Measurements from ENCODE around the gene TFR2.
A peak's percentile ranks its signal among the peaks of the same experiment; 100 is the strongest.

TFR2 gene

GRCh38 chr7:100641860-100642533 is 645 bp upstream of the TFR2 start:
- WGBS = 91% methylated on average over 10 of the region's 10 CpGs
- Histone ChIP-seq H3K4me3 (ENCODE audit: low read length) (no peak overlapping the region), H3K4me1 (ENCODE audit: insufficient read depth, low read length) (no peaks in the 10 kb centered on the region), H3K27ac (ENCODE audit: low read depth, low read length) (no peak overlapping the region), H3K27me3 (ENCODE audit: insufficient read depth, low read length) (no peaks in the 10 kb centered on the region), H3K9me3 (ENCODE audit: insufficient read depth, low read depth, low read length) (no peaks in the 10 kb centered on the region), H3K36me3 (ENCODE audit: insufficient read depth, low read length) (no peaks in the 10 kb centered on the region), H3K9ac (ENCODE audit: low read depth, low read length) (no peak overlapping the region)

- Histone ChIP-seq H3K9ac (ENCODE audit: low read depth, low read length) (no peak overlapping the region), H3K27me3 (ENCODE audit: insufficient read depth, low read length) (no peaks in the 10 kb centered on the region), H3K4me1 (ENCODE audit: insufficient read depth, low read length) (no peaks in the 10 kb centered on the region), H3K27ac (ENCODE audit: low read depth, low read length) (no peak overlapping the region), H3K36me3 (ENCODE audit: insufficient read depth, low read length) (no peaks in the 10 kb centered on the region), H3K9me3 (ENCODE audit: insufficient read depth, low read depth, low read length) (no peaks in the 10 kb centered on the region), H3K4me3 (ENCODE audit: low read length) (no peak overlapping the region)
- WGBS = 90% methylated on average over 23 of the region's 24 CpGs
These were observed 573 bp downstream of the TFR2 start for GRCh38 chr7:100640517-100641440.

GRCh38 chr7:100639995-100640516 is 1.3 kb downstream of the TFR2 start:
- H3K9ac ChIP-seq (ENCODE audit: low read depth, low read length) = no peak overlapping the region
- H3K36me3 ChIP-seq (ENCODE audit: insufficient read depth, low read length) = no peaks in the 10 kb centered on the region
- WGBS = 78% methylated on average over 17 of the region's 17 CpGs
- no peaks in the 10 kb centered on the region for H3K27me3 ChIP-seq (ENCODE audit: insufficient read depth, low read length)
- H3K4me1 ChIP-seq (ENCODE audit: insufficient read depth, low read length) = no peaks in the 10 kb centered on the region
- no peaks in the 10 kb centered on the region for H3K9me3 ChIP-seq (ENCODE audit: insufficient read depth, low read depth, low read length)
- H3K4me3 ChIP-seq (ENCODE audit: low read length) = no peak overlapping the region
- H3K27ac ChIP-seq (ENCODE audit: low read depth, low read length) = no peak overlapping the region

- Histone ChIP-seq H3K36me3 (ENCODE audit: insufficient read depth, low read length) (no peaks in the 10 kb centered on the region), H3K9ac (ENCODE audit: low read depth, low read length) (peak overlapping the region; percentile 37; the same call in 1 of the 2 replicates), H3K9me3 (ENCODE audit: insufficient read depth, low read depth, low read length) (no peaks in the 10 kb centered on the region), H3K4me3 (ENCODE audit: low read length) (peak overlapping the region; percentile 63), H3K27me3 (ENCODE audit: insufficient read depth, low read length) (peaks cover 25% of the 10 kb centered on the region), H3K27ac (ENCODE audit: low read depth, low read length) (no peak overlapping the region), H3K4me1 (ENCODE audit: insufficient read depth, low read length) (no peaks in the 10 kb centered on the region)
- 2% methylated on average over 72 of the region's 72 CpGs for WGBS
These were observed 8.2 kb downstream of the TFR2 start for GRCh38 chr7:100632951-100633717.

GRCh38 chr7:100630066-100630465 is 11.3 kb downstream of the TFR2 start:
- no peaks in the 10 kb centered on the region for H3K36me3 ChIP-seq (ENCODE audit: insufficient read depth, low read length)
- H3K4me1 ChIP-seq (ENCODE audit: insufficient read depth, low read length) = no peaks in the 10 kb centered on the region
- 80% methylated on average over 4 of the region's 4 CpGs for WGBS
- H3K27ac ChIP-seq (ENCODE audit: low read depth, low read length) = no peak overlapping the region
- no peaks in the 10 kb centered on the region for H3K9me3 ChIP-seq (ENCODE audit: insufficient read depth, low read depth, low read length)
- H3K27me3 ChIP-seq (ENCODE audit: insufficient read depth, low read length) = peaks cover 39% of the 10 kb centered on the region
- H3K9ac ChIP-seq (ENCODE audit: low read depth, low read length) = no peak overlapping the region
- no peak overlapping the region for H3K4me3 ChIP-seq (ENCODE audit: low read length)

GRCh38 chr7:100629117-100629716 is 12.1 kb downstream of the TFR2 start:
- H3K9ac ChIP-seq (ENCODE audit: low read depth, low read length) = no peak overlapping the region
- H3K27ac ChIP-seq (ENCODE audit: low read depth, low read length) = no peak overlapping the region
- H3K9me3 ChIP-seq (ENCODE audit: insufficient read depth, low read depth, low read length) = no peaks in the 10 kb centered on the region
- H3K4me1 ChIP-seq (ENCODE audit: insufficient read depth, low read length) = no peaks in the 10 kb centered on the region
- no peaks in the 10 kb centered on the region for H3K36me3 ChIP-seq (ENCODE audit: insufficient read depth, low read length)
- 60% methylated on average over 11 of the region's 11 CpGs for WGBS
- peaks cover 39% of the 10 kb centered on the region for H3K27me3 ChIP-seq (ENCODE audit: insufficient read depth, low read length)
- H3K4me3 ChIP-seq (ENCODE audit: low read length) = no peak overlapping the region

- peaks cover 23% of the 10 kb centered on the region for H3K27me3 ChIP-seq (ENCODE audit: insufficient read depth, low read length)
- no peaks in the 10 kb centered on the region for H3K36me3 ChIP-seq (ENCODE audit: insufficient read depth, low read length)
- H3K9me3 ChIP-seq (ENCODE audit: insufficient read depth, low read depth, low read length) = no peaks in the 10 kb centered on the region
- H3K27ac ChIP-seq (ENCODE audit: low read depth, low read length) = no peak overlapping the region
- H3K4me1 ChIP-seq (ENCODE audit: insufficient read depth, low read length) = no peaks in the 10 kb centered on the region
- 92% methylated on average over 21 of the region's 21 CpGs for WGBS
- peak overlapping the region; percentile 39; the same call in 1 of the 2 replicates for H3K4me3 ChIP-seq (ENCODE audit: low read length)
- H3K9ac ChIP-seq (ENCODE audit: low read depth, low read length) = no peak overlapping the region
These were observed 14.2 kb downstream of the TFR2 start for GRCh38 chr7:100627238-100627549.

GRCh38 chr7:100626530-100627237 is 14.7 kb downstream of the TFR2 start:
- H3K4me1 ChIP-seq (ENCODE audit: insufficient read depth, low read length) = no peaks in the 10 kb centered on the region
- no peaks in the 10 kb centered on the region for H3K36me3 ChIP-seq (ENCODE audit: insufficient read depth, low read length)
- H3K4me3 ChIP-seq (ENCODE audit: low read length) = peak overlapping the region; percentile 39
- no peaks in the 10 kb centered on the region for H3K9me3 ChIP-seq (ENCODE audit: insufficient read depth, low read depth, low read length)
- 6% methylated on average over 37 of the region's 37 CpGs for WGBS
- H3K27me3 ChIP-seq (ENCODE audit: insufficient read depth, low read length) = peaks cover 18% of the 10 kb centered on the region
- H3K9ac ChIP-seq (ENCODE audit: low read depth, low read length) = peak overlapping the region; percentile 56; the same call in 1 of the 2 replicates
- no peak overlapping the region for H3K27ac ChIP-seq (ENCODE audit: low read depth, low read length)

GRCh38 chr7:100626055-100626454 is 15.3 kb downstream of the TFR2 start:
- H3K4me3 ChIP-seq (ENCODE audit: low read length) = peak overlapping the region; percentile 39
- no peaks in the 10 kb centered on the region for H3K9me3 ChIP-seq (ENCODE audit: insufficient read depth, low read depth, low read length)
- H3K9ac ChIP-seq (ENCODE audit: low read depth, low read length) = no peak overlapping the region
- 18% methylated on average over 3 of the region's 3 CpGs for WGBS
- no peaks in the 10 kb centered on the region for H3K36me3 ChIP-seq (ENCODE audit: insufficient read depth, low read length)
- H3K27ac ChIP-seq (ENCODE audit: low read depth, low read length) = no peak overlapping the region
- H3K4me1 ChIP-seq (ENCODE audit: insufficient read depth, low read length) = no peaks in the 10 kb centered on the region
- peaks cover 14% of the 10 kb centered on the region for H3K27me3 ChIP-seq (ENCODE audit: insufficient read depth, low read length)
